Breast epithelium (tissue), 3 donors: ENCODE results near the gene RGPD5.
"Not testable (repeated sequence)": the region's sequence is repeated elsewhere in the genome, so short reads cannot be mapped to it uniquely, and the experiment has no call there.

Experiments used
- POLR2A ChIP-seq: fragments of 450-650 bp; IDR thresholded peaks from one replicate; pipeline ENCODE4 v1.6.1; 2016; ENCODE audit warnings: antibody characterized with exemption, mild to moderate bottlenecking, moderate library complexity
- TF ChIP-seq, protein P1 (sequence below), 3 donors: fragments of 450-650 bp; IDR thresholded peaks; one replicate each; pipeline ENCODE4 v1.5.1; 2016 to 2017; ENCODE audit warnings: antibody characterized with exemption in 3 of 3, mild to moderate bottlenecking in 3 of 3, moderate library complexity in 3 of 3

DNA sequence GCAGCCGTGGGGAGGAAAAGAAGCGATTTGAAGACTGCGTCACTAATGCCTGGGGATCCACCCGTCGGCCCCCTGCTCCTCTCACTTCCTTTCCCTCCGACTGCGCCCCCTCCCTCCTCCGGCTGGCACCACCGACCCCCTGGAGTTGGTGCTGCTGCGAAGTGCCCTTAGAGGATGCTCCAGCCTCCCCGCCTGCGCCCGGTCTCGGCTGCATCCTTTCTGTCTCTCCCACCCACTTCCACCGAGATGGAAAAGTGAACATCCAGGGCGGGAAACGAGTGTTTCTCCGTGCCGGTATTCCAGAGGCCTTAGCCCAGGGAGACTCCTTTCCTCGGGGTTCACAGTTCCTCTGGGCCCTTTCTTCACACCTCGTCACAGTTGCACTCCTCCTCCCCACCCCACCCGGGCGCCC is 33.1 kb upstream of the RGPD5 start:
- TF ChIP-seq, protein P1, sequence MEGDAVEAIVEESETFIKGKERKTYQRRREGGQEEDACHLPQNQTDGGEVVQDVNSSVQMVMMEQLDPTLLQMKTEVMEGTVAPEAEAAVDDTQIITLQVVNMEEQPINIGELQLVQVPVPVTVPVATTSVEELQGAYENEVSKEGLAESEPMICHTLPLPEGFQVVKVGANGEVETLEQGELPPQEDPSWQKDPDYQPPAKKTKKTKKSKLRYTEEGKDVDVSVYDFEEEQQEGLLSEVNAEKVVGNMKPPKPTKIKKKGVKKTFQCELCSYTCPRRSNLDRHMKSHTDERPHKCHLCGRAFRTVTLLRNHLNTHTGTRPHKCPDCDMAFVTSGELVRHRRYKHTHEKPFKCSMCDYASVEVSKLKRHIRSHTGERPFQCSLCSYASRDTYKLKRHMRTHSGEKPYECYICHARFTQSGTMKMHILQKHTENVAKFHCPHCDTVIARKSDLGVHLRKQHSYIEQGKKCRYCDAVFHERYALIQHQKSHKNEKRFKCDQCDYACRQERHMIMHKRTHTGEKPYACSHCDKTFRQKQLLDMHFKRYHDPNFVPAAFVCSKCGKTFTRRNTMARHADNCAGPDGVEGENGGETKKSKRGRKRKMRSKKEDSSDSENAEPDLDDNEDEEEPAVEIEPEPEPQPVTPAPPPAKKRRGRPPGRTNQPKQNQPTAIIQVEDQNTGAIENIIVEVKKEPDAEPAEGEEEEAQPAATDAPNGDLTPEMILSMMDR (IDR thresholded peaks at IDR 0.05), result not testable (repeated sequence)
- TF ChIP-seq POLR2A, result not testable (repeated sequence)
